K562 (cell line): ENCODE results near the gene MEF2C. TPM values are rescaled to one million over a fixed set of nuclear protein-coding genes. Genes with fewer than 3 reads are reported as not detected.

Experiments used
- ATAC-seq: fragments of 200-7000 bp; cut with Tn5 transposase; 3 replicates; pipeline ENCODE4 v1.9.1; 2020; ENCODE audit warnings: moderate library complexity
- BruUV-seq: library from RNA; stranded (reverse); fragments of 400-500 nt; replicated peaks from 2 replicates; lab custom pipeline; 2021; lab: Mats Ljungman, UMichigan
- CTCF ChIA-PET: fragments of 300-600 bp; formaldehyde crosslinking; extraction: SDS; loops from one replicate; lab custom pipeline; 2021; ENCODE audit warnings: low intra/inter-chr PET ratio; lab: Yijun Ruan, JAX
- POLR2A ChIA-PET: fragments of 300-600, 350-650 bp; sonication (Branson Sonifier 250); formaldehyde crosslinking; extraction: SDS; loops from one replicate; lab custom pipeline; 2021; ENCODE audit warnings: antibody characterized with exemption, inconsistent platforms; lab: Yijun Ruan, JAX
- DNase-seq, 4 experiments: peaks; one replicate each; pipeline versions ENCODE4 v3.0.0 to v3.0.0-alpha.2; 2011 to 2018; ENCODE audit warnings: low spot score in 3 of 4, mixed read lengths in 3 of 4; ENCODE audit errors: extremely low read depth in 1 of 4
- FAIRE-seq: peaks from 2 replicates; lab custom pipeline; 2011; peaks lifted over from hg19 to GRCh38; lab: Jason Lieb, UNC
- H2AFZ ChIP-seq: 2 replicates; pipeline ENCODE4 v1.6.0; 2011; ENCODE audit warnings: low read depth, low read length, control low read depth, inconsistent platforms
- H3K27ac ChIP-seq: fragments of 200-600 bp; 3 replicates; pipeline ENCODE4 v1.8.0; 2011; ENCODE audit warnings: low read depth, mild to moderate bottlenecking, control low read depth, inconsistent platforms, low read length, moderate library complexity, mixed read lengths; ENCODE audit errors: extremely low read depth
- H3K27me3 ChIP-seq, 2 experiments: fragments of 300-600 bp in 1 of 2; 2 replicates in 1 of 2; 3 replicates in 1 of 2; pipeline versions ENCODE4 v1.6.0 to v1.8.0; 2011; ENCODE audit warnings: inconsistent platforms in 2 of 2, low read length in 2 of 2, mild to moderate bottlenecking in 1 of 2, mixed read lengths in 1 of 2, moderate library complexity in 1 of 2; ENCODE audit not compliant: control insufficient read depth in 2 of 2, insufficient read depth in 2 of 2
- H3K36me3 ChIP-seq: fragments of 300-600 bp; 3 replicates; pipeline ENCODE4 v1.8.0; 2011; ENCODE audit warnings: mild to moderate bottlenecking, low read length, inconsistent platforms; ENCODE audit not compliant: control insufficient read depth, insufficient read depth
- H3K4me1 ChIP-seq, 2 experiments: fragments of 200-600 bp in 1 of 2; replicated peaks in 1 of 2; 2 replicates in 1 of 2; 3 replicates in 1 of 2; pipeline versions ENCODE4 v1.5.1 to v1.8.0; 2011; ENCODE audit warnings: inconsistent platforms in 2 of 2, low read length in 2 of 2, mild to moderate bottlenecking in 1 of 2, mixed read lengths in 1 of 2, moderate library complexity in 1 of 2; ENCODE audit not compliant: control insufficient read depth in 2 of 2, insufficient read depth in 2 of 2
- H3K4me2 ChIP-seq: 2 replicates; pipeline ENCODE4 v1.6.1; 2011; ENCODE audit warnings: low read length, control low read depth, inconsistent platforms, mixed read lengths; ENCODE audit not compliant: insufficient read depth
- H3K4me3 ChIP-seq: fragments of 200-600 bp; sonication (generic), shearing (Covaris generic); 2 replicates; pipeline ENCODE4 v1.5.1; 2016; ENCODE audit warnings: control low read depth, inconsistent platforms
- H3K79me2 ChIP-seq: fragments of 200-600 bp; 3 replicates; pipeline ENCODE4 v1.8.0; 2011; ENCODE audit warnings: low read length, inconsistent platforms; ENCODE audit not compliant: control insufficient read depth, insufficient read depth
- H3K9ac ChIP-seq, 2 experiments: 2 replicates each; pipeline versions ENCODE4 v1.6.0 to v1.6.1; 2011; ENCODE audit warnings: low read depth in 2 of 2, low read length in 2 of 2, control low read depth in 1 of 2, inconsistent platforms in 1 of 2, mild to moderate bottlenecking in 1 of 2, mixed read lengths in 1 of 2; ENCODE audit not compliant: insufficient read depth in 1 of 2
- H3K9me1 ChIP-seq: one replicate; pipeline ENCODE4 v1.6.0; 2011; ENCODE audit warnings: inconsistent platforms, mild to moderate bottlenecking, low read length, moderate library complexity; ENCODE audit not compliant: control insufficient read depth, insufficient read depth
- H3K9me3 ChIP-seq: replicated peaks from 2 replicates; pipeline ENCODE4 v1.5.1; 2011; ENCODE audit warnings: low read depth, low read length, inconsistent platforms; ENCODE audit not compliant: control insufficient read depth, insufficient read depth
- H4K20me1 ChIP-seq: replicated peaks from 2 replicates; pipeline ENCODE4 v1.6.1; 2011; ENCODE audit warnings: low read length, inconsistent platforms, mixed read lengths; ENCODE audit not compliant: control insufficient read depth, insufficient read depth
- YY1 ChIP-seq, 3 experiments: IDR thresholded peaks; 2 replicates each; pipeline ENCODE4 v1.6.1; 2011; ENCODE audit warnings: low read length in 2 of 3, mild to moderate bottlenecking in 2 of 3, moderate library complexity in 2 of 3, borderline replicate concordance in 1 of 3, control low read depth in 1 of 3, low read depth in 1 of 3; ENCODE audit not compliant: insufficient read depth in 3 of 3, insufficient replicate concordance in 2 of 3, control insufficient read depth in 1 of 3, insufficient read length in 1 of 3; ENCODE audit errors: extremely low read depth in 1 of 3
- ZNF277 ChIP-seq: fragments of 250-450 bp; sonication (Bioruptor Pico); IDR thresholded peaks from 2 replicates; pipeline ENCODE4 v1.8.0; 2022; ENCODE audit warnings: inconsistent platforms, mild to moderate bottlenecking, moderate library complexity, borderline replicate concordance
- WGBS: fragments of 100-300 bp; shearing (Covaris generic); methylation state at CpG from one replicate; pipeline ENCODE4 v1.1.6; 2016; ENCODE audit warnings: low coverage, mixed read lengths; ENCODE audit not compliant: insufficient coverage; ENCODE audit errors: missing lambda C conversion rate; 5-methylcytosine and 5-hydroxymethylcytosine counted together
- in situ Hi-C: fragments of 300-500 bp; cut with MboI; formaldehyde crosslinking; loops from 4 replicates; pipeline ENCODE4 v1.15.0; 2018; ENCODE audit warnings: inconsistent platforms, mixed read lengths
- intact Hi-C: fragments of 100-400 bp; cut with micrococcal nuclease; formaldehyde crosslinking; loops from 2 replicates; pipeline ENCODE4 v1.14.2; 2022
- polyA plus RNA-seq, 8 experiments: library from polyadenylated mRNA; depleted of rRNA in 4 of 8; stranded (reverse) in 5 of 8; unstranded in 3 of 8; fragments of >200 nt; fragmentation: Nextera tagmentation in 2 of 8; fragmentation: Illumina TruSeq in 1 of 8; extraction: Ambion mirVana in 2 of 8; extraction: Trizol in 1 of 8; gene quantifications; 2 replicates each; pipeline versions ENCODE4 v1.2.1 to v1.2.3, GENCODE V29; 2011 to 2014; ENCODE audit warnings: inconsistent platforms in 1 of 8, missing spikeins in 1 of 8
- total RNA-seq, 7 experiments: library from RNA; depleted of rRNA in 6 of 7; stranded (reverse); fragments of >200 nt in 6 of 7; fragmentation: Illumina TruSeq in 2 of 7; extraction: Trizol in 2 of 7; gene quantifications; 2 replicates each; pipeline versions ENCODE4 v1.2.1 to v1.2.3, GENCODE V29; 2011 to 2021; ENCODE audit warnings: low replicate concordance in 1 of 7

Gene MEF2C
- total and polyA plus RNA-seq, 9 of the 15 experiments (the other 6 are each of a cell fraction or from before 2014, with no cell fraction given): 25.1 to 67.8 (median 58.3) TPM

- H3K79me2 ChIP-seq: peaks cover 31% of the 10 kb centered on the region; the same call in 2 of the 3 replicates
- intact Hi-C loops: loop anchor here (10.0 kb wide), 1 partner anchor 104 kb away; no protein-coding TSS in a partner anchor
- no peak for DNase-seq
- POLR2A ChIA-PET: no interaction called here
- no TSS peak for BruUV-seq
- peak in 1 of 3 experiments; percentile 59 for TF ChIP-seq YY1 (IDR thresholded peaks at IDR 0.05; ENCODE audit: borderline replicate concordance in 1 of 3, control insufficient read depth in 1 of 3, extremely low read depth in 1 of 3, insufficient read depth in 3 of 3, insufficient read length in 1 of 3, insufficient replicate concordance in 2 of 3, low read depth in 1 of 3, low read length in 2 of 3)
- no peak for TF ChIP-seq ZNF277 (CRISPR knock-in tag)
- TF ChIP-seq, all 486 proteins: peak for 1
- H3K36me3 ChIP-seq: peaks cover 1% of the 10 kb centered on the region; the same call in 1 of the 3 replicates
- H3K4me1 ChIP-seq: peaks cover 0 to 6% of the 10 kb centered on the region in 2 experiments; a peak in 3 of 5 replicates
- no peak overlapping the region for H3K9ac ChIP-seq
- no peak overlapping the region for H2AFZ ChIP-seq
- no peaks in the 10 kb centered on the region for H4K20me1 ChIP-seq
- FAIRE-seq (no peak), ATAC-seq (no peak)
- in situ Hi-C loops: no loop called here
- 64% methylated on average over 3 of the region's 4 CpGs for WGBS
- CTCF ChIA-PET: no interaction called here
- no peaks in the 10 kb centered on the region for H3K9me3 ChIP-seq
- H3K4me2 ChIP-seq: no peak overlapping the region
- H3K27me3 ChIP-seq: no peaks in the 10 kb centered on the region
- no peak overlapping the region for H3K4me3 ChIP-seq
- no peak overlapping the region for H3K27ac ChIP-seq
- no peaks in the 10 kb centered on the region for H3K9me1 ChIP-seq
These were observed 43.7 kb downstream of the MEF2C start for GRCh38 chr5:88839238-88839637.
